Fibroblast of skin of left biceps (primary cell): ENCODE measurements around the gene MYH14.

Experiments used
- DNase-seq, 2 experiments: peaks; one replicate each; pipeline ENCODE4 v3.0.0-alpha.2; 2013; ENCODE audit warnings: low read depth in 2 of 2

MYH14 gene

GRCh38 chr19:50292216-50292827, 88.9 kb downstream of the MYH14 start:
- no peak for DNase-seq

DNA sequence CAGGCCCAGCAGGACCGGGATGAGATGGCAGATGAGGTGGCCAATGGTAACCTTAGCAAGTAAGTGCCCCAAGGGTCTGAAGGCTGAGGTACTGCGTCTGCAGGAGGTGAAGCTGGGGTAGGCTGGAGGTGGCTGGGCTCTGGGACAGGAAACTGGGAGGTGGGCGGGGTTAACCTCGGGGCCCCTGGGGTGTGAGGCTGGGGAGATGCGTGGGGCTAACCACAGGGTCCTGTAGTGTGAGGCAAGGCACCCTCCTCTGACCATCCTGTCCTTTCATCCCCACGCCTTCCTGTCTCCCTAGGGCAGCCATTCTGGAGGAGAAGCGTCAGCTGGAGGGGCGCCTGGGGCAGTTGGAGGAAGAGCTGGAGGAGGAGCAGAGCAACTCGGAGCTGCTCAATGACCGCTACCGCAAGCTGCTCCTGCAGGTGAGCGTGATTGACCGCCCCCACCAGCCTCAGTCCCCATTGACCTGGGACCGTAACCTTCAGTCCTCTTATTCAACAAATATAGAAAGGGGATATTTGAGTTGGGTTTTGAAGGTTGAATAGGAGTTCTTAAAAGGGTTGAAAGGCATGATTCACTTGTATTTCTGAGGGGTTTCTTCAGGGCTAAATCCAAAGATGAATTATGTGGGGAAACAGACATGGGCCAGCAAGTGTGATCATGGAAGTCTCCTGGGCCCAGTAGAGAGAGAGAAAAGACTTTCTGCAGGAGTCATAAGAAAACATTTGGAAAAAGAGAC, 90.0 kb downstream of the MYH14 start:
- DNase-seq, result no peak

DNA sequence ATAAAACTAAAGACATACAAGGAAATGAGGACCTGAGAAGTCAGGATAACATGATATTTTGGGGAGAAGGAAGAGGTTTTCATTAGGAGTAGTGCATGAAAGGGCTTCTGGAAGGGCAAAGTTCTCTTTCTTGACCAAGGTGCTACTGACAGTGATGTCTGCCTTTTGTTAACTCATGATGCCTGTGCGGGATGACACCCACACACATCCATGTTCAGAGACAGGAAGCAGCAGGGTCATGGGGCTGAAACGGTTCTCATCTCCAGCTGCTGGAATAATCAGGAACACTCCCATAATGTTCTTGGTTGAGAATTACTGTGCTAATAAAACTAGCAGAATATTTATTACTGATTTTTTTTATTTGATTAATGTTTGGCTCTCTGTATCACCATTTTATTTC, 96.6 kb downstream of the MYH14 start:
- DNase-seq, result no peak

- no peak for DNase-seq
Measured at GRCh38 chr19:50300814-50301606, 97.6 kb downstream of the MYH14 start.

- DNase-seq, result no peak
Measured at GRCh38 chr19:50301607-50301971, 98.2 kb downstream of the MYH14 start.

GRCh38 chr19:50303558-50303957, 100.1 kb downstream of the MYH14 start:
- no peak for DNase-seq

DNA sequence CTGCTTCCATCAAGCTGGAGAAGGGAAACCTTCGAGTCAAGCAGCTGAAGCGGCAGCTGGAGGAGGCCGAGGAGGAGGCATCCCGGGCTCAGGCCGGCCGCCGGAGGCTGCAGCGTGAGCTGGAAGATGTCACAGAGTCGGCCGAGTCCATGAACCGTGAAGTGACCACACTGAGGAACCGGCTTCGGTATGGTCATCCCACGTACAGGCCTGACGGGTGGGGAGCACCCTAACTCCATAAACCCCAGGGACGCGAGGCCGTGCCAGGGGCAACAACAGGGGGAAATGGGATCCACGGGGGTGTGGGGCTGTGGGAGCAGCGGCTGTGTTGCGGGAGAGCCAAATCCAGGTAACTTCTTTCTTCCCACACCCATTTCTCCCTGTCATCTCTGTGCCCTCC, 105.6 kb downstream of the MYH14 start:
- no peak for DNase-seq

- no peak for DNase-seq
Measured at GRCh38 chr19:50309396-50310125, 106.1 kb downstream of the MYH14 start.

DNA sequence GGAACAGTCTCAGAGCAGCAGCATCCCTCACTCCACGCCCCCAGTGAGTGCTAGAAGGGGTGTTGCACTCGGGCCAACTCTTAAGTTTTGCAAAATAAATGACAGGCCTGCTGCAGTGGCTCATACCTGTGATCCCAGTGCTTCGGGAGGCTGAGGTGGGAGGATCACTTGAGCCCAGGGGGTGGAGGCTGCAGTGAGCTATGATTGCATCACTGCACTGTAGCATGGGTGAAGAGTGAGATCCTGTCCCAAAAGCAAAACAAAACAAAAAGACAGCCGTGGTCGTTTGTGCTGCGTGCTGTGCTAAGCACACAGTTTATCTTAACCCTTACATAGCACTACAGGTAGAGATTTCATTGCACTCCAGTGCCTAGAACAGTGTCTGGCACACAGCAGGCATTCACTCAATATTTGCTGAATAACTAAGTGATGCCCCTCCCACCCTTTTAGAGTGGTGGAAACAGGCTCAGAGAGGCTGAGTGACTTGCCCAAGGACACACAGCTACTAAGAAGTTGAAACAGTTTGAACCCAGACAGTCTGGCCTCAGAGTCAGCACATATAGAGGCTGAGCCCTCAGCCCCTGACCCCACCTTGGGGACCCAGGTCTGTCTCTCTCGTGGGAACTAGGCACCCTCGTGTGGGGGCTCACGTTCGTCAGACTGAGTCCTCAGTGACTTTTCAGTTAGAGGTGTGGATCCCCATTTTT, 107.5 kb downstream of the MYH14 start:
- no peak for DNase-seq

- no peak for DNase-seq
Measured at GRCh38 chr19:50311723-50312635, 108.6 kb downstream of the MYH14 start.

- no peak for DNase-seq
Measured at GRCh38 chr19:50312967-50313811, 109.8 kb downstream of the MYH14 start.

DNA sequence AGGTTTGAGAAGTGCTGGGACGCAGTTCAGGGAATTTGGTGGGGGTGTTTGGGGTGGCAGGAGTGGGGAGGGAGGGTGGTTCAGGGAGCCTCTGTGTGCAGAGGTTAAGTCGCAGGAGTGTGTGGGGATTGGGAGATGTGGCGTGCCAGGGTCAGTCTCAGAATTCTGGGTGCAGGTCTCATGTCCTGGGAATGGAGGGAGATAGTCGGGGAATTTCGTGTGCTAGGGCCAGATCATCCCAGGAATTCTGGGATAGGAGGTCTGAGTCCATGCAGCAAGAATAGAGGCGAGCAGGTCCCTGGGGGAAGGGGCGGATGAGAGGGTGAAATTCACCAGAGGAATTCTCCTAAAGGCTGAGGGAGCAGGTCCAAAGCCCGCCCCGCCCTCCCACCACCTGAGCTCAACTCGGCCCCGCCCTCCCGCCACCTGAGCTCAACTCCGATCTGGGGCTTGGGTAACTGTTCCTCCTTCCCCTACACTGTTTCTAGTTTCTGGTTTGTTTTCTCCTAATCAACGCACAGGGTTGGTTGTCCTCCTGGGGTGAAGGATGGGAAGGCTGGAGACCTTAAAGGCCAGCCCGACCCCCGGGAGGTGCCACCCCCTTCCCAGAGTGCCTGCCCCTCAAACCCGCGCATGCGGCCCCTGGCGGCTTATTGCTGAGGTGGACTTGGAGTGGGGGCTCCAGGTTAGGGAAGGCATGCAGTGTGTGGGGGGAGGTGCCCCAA, 110.6 kb downstream of the MYH14 start:
- no peak for DNase-seq

- no peak for DNase-seq
Measured at GRCh38 chr19:50314724-50315708, 111.6 kb downstream of the MYH14 start.

DNA sequence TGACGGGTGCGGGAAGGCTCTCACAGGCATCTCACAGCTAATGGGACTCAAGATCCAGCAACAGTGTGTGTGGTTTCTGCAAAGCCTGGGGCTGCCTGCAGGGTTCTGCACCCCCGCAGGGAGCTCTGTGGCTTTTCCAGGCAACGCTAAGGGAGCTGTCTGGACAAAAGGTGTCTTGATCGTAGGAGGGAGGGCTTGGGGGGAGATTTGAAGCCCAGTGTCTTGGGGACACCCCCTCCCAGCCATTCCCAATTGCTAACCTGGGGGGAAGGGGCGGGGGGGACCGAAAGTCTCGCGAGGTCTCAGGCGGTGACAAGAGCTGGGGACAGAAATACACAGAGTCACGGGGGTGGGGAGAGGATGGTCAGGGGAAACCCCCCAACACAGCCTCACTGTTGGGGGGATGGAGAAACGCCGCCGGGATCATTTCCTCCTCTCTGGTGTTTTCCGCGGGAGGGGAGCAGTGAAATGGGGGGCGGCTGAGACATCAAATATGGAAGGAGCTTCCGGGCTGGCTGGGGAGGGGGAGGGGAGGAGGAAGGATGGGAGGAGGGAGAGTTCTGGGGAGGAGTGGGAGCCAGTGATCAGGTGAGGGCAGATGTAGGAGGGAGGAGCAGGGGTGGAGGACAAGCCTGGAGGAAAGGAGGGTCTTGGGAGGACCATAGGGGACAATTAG, 112.5 kb downstream of the MYH14 start:
- no peak for DNase-seq

GRCh38 chr19:50317115-50317514, 113.7 kb downstream of the MYH14 start:
- no peak for DNase-seq

GRCh38 chr19:50318438-50318837, 115.0 kb downstream of the MYH14 start:
- DNase-seq, result no peak

DNA sequence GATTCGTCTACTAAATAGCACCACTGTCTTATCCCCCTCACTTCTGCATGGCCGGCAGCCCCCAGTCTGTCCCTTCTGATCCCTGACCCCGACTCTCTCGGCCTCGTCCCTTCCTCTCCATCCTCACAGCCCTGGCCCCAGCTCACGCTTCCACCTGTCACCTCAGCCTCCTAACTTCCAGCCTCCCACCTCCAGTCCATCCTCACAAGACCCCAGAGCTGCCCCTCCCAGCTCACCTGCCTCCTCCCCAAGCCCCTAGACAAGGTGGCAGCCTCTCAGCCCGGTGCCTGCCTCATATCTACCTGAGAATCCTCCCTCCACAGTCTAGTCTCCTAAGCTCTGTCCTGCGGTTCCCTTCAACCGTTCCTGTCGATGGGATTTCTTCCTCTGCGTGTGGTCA, 115.7 kb downstream of the MYH14 start:
- no peak for DNase-seq
